HepG2 (cell line): Measurements from ENCODE around the gene IL6R. TPM values are rescaled to one million over a fixed set of nuclear protein-coding genes. Genes with fewer than 3 reads are reported as not detected.

Source experiments
- ATF7-NPFF ChIP-seq: sonication (generic); formaldehyde crosslinking; IDR thresholded peaks from 2 replicates; pipeline ENCODE4 v1.8.1; 2023; ENCODE audit warnings: mild to moderate bottlenecking, low read depth, missing genetic modification reagents, moderate library complexity
- ATM ChIP-seq: fragments of 450-650 bp; IDR thresholded peaks from 2 replicates; pipeline ENCODE4 v1.7.1; 2017; ENCODE audit warnings: mild to moderate bottlenecking, borderline replicate concordance
- HOXA3 ChIP-seq: sonication (generic); formaldehyde crosslinking; IDR thresholded peaks from 2 replicates; pipeline ENCODE4 v1.5.0; 2020; ENCODE audit warnings: missing genetic modification reagents
- MTF1 ChIP-seq: sonication (generic); formaldehyde crosslinking; IDR thresholded peaks from 2 replicates; pipeline ENCODE4 v1.5.0; 2020; ENCODE audit warnings: missing genetic modification reagents
- MYNN ChIP-seq: sonication (generic); formaldehyde crosslinking; IDR thresholded peaks from 2 replicates; pipeline ENCODE4 v1.4.0; 2020; ENCODE audit warnings: mild to moderate bottlenecking, low read depth, missing genetic modification reagents
- NBN ChIP-seq: fragments of 450-650 bp; conservative IDR thresholded peaks from 2 replicates; pipeline ENCODE4 v1.6.1; 2017
- PPARG ChIP-seq: conservative IDR thresholded peaks from 2 replicates; pipeline ENCODE4 v1.6.1; 2016; ENCODE audit warnings: missing biosample characterization, missing genetic modification reagents
- SMARCC2 ChIP-seq: fragments of 450-650 bp; IDR thresholded peaks from 2 replicates; pipeline ENCODE4 v1.6.1; 2017; ENCODE audit warnings: antibody characterized with exemption, mild to moderate bottlenecking
- YEATS4 ChIP-seq: sonication (generic); formaldehyde crosslinking; IDR thresholded peaks from 2 replicates; pipeline ENCODE4 v1.4.0; 2020; ENCODE audit warnings: missing genetic modification reagents, borderline replicate concordance
- ZBTB20 ChIP-seq: sonication (generic); formaldehyde crosslinking; IDR thresholded peaks from 2 replicates; pipeline ENCODE4 v1.8.1; 2023; ENCODE audit warnings: missing genetic modification reagents, low read depth, mild to moderate bottlenecking, borderline replicate concordance
- ZNF232 ChIP-seq: sonication (generic); formaldehyde crosslinking; IDR thresholded peaks from 2 replicates; pipeline ENCODE4 v1.4.0; 2020; ENCODE audit warnings: missing genetic modification reagents, borderline replicate concordance
- ZNF34 ChIP-seq: sonication (generic); formaldehyde crosslinking; IDR thresholded peaks from 2 replicates; pipeline ENCODE4 v1.4.0; 2020; ENCODE audit warnings: mild to moderate bottlenecking, missing genetic modification reagents, borderline replicate concordance
- ZNF354B ChIP-seq: sonication (generic); formaldehyde crosslinking; IDR thresholded peaks from 2 replicates; pipeline ENCODE4 v1.8.0; 2022; ENCODE audit warnings: mild to moderate bottlenecking, missing genetic modification reagents
- ZSCAN22 ChIP-seq: sonication (generic); formaldehyde crosslinking; IDR thresholded peaks from 2 replicates; pipeline ENCODE4 v1.4.0; 2020; ENCODE audit warnings: mild to moderate bottlenecking, missing genetic modification reagents
- polyA plus RNA-seq, 8 experiments: library from polyadenylated mRNA; depleted of rRNA in 3 of 8; stranded (reverse) in 7 of 8; unstranded in 1 of 8; fragments of >200 nt; fragmentation: Illumina TruSeq in 4 of 8; extraction: Trizol in 4 of 8; gene quantifications; 2 replicates each; pipeline versions ENCODE4 v1.2.1 to v1.2.3, GENCODE V29; 2011 to 2016; ENCODE audit warnings: low read depth in 4 of 8, missing spikeins in 1 of 8, mixed read lengths in 1 of 8; ENCODE audit not compliant: insufficient read depth in 1 of 8
- total RNA-seq, 5 experiments: library from RNA; depleted of rRNA; stranded (reverse); fragments of >200 nt; fragmentation: Illumina TruSeq; extraction: Trizol; gene quantifications; 2 replicates each; pipeline ENCODE4 v1.2.3, GENCODE V29; 2016; ENCODE audit warnings: low read depth in 1 of 5
- TF ChIP-seq, protein P1 (sequence below): sonication (generic); formaldehyde crosslinking; IDR thresholded peaks from 2 replicates; pipeline ENCODE4 v1.5.1; 2020; ENCODE audit warnings: mild to moderate bottlenecking, missing genetic modification reagents, moderate library complexity
- TF ChIP-seq, protein P2 (sequence below): sonication (generic); formaldehyde crosslinking; IDR thresholded peaks from 2 replicates; pipeline ENCODE4 v1.5.0; 2020; ENCODE audit warnings: missing genetic modification reagents
- TF ChIP-seq, protein P3 (sequence below): sonication (generic); formaldehyde crosslinking; IDR thresholded peaks from 2 replicates; pipeline ENCODE4 v1.5.0; 2020; ENCODE audit warnings: missing genetic modification reagents
- TF ChIP-seq, protein P4 (sequence below), 2 experiments: fragments of 450-650 bp in 1 of 2; sonication (generic) in 1 of 2; formaldehyde crosslinking; IDR thresholded peaks; 2 replicates each; pipeline versions ENCODE4 v1.5.0 to v1.8.0; 2020 to 2022; ENCODE audit warnings: mild to moderate bottlenecking in 1 of 2, missing genetic modification reagents in 1 of 2

Gene IL6R
- total and polyA plus RNA-seq, 2 of the 13 experiments (the other 11 are each of a cell fraction or from before 2014, with no cell fraction given), result 5.0 to 24.5 TPM

DNA sequence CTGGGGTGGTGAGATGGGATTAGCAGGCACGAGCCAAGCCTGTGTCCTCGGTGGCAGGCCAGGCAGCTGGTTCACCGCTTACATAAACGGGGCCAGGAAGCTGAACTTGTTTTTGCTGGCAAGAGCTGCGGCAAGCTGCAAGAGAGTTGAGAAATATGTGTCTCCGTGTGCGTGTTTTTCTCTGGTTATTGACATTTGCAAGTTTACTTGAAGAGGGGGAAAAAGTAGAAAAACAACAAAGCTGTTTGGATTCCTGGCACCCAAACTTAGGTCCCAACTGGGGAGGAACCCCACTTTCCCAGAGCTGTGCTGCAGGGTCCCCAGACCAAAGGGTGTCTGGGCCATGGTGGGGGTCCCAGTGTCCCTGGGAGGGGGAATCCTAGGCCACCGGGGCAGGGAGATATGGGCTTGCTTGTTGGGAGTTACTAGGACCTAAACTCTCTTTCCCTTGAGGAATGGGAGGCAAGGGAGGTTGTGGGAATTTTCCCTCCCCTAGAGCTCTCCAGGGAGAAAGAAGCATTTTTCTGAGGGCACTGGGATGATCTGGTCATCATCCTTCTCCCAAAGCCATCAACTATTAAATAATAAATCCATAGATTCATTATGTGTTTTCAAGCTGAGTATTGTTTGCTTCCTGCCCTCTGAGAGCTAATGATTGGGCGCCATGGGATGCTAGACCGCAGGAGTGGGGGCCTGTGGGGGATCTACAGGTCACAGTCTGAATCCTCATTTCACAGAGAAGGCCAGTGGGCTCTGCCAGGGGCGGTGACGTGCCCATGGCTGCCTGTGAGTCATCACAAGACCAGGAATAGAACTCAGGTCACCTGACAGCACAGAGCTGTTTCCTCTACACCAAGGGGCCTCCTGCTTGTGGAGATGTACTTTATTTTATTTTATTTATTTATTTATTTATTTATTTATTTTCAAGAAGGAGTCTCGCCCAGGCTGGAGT, 14.8 kb downstream of the IL6R start (continued):
- TF ChIP-seq, protein P1, sequence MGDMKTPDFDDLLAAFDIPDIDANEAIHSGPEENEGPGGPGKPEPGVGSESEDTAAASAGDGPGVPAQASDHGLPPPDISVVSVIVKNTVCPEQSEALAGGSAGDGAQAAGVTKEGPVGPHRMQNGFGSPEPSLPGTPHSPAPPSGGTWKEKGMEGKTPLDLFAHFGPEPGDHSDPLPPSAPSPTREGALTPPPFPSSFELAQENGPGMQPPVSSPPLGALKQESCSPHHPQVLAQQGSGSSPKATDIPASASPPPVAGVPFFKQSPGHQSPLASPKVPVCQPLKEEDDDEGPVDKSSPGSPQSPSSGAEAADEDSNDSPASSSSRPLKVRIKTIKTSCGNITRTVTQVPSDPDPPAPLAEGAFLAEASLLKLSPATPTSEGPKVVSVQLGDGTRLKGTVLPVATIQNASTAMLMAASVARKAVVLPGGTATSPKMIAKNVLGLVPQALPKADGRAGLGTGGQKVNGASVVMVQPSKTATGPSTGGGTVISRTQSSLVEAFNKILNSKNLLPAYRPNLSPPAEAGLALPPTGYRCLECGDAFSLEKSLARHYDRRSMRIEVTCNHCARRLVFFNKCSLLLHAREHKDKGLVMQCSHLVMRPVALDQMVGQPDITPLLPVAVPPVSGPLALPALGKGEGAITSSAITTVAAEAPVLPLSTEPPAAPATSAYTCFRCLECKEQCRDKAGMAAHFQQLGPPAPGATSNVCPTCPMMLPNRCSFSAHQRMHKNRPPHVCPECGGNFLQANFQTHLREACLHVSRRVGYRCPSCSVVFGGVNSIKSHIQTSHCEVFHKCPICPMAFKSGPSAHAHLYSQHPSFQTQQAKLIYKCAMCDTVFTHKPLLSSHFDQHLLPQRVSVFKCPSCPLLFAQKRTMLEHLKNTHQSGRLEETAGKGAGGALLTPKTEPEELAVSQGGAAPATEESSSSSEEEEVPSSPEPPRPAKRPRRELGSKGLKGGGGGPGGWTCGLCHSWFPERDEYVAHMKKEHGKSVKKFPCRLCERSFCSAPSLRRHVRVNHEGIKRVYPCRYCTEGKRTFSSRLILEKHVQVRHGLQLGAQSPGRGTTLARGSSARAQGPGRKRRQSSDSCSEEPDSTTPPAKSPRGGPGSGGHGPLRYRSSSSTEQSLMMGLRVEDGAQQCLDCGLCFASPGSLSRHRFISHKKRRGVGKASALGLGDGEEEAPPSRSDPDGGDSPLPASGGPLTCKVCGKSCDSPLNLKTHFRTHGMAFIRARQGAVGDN (CRISPR knock-in tag), result peak; percentile 85
- no peak; the same call in 1 of the 2 replicates for TF ChIP-seq ZBTB20 (CRISPR knock-in tag)
- no peak for TF ChIP-seq ATM
- no peak for TF ChIP-seq NBN
- TF ChIP-seq ZNF34, result no peak
- TF ChIP-seq YEATS4 (CRISPR knock-in tag), result peak; percentile 74; the same call in 1 of the 2 replicates
- no peak for TF ChIP-seq MTF1
- TF ChIP-seq, protein P2, sequence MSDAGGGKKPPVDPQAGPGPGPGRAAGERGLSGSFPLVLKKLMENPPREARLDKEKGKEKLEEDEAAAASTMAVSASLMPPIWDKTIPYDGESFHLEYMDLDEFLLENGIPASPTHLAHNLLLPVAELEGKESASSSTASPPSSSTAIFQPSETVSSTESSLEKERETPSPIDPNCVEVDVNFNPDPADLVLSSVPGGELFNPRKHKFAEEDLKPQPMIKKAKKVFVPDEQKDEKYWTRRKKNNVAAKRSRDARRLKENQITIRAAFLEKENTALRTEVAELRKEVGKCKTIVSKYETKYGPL (CRISPR knock-in tag), result peak; percentile 91
- TF ChIP-seq MYNN, result no peak
- TF ChIP-seq ZSCAN22, result no peak
- no peak for TF ChIP-seq ZNF354B (CRISPR knock-in tag)
- TF ChIP-seq SMARCC2, result no peak
- no peak for TF ChIP-seq ATF7-NPFF (CRISPR knock-in tag)
- peak; percentile 70; the same call in 1 of the 2 replicates for TF ChIP-seq HOXA3 (CRISPR knock-in tag)
- peak; percentile 35; the same call in 1 of the 2 replicates for TF ChIP-seq PPARG (CRISPR knock-in tag)
- TF ChIP-seq, protein P3, sequence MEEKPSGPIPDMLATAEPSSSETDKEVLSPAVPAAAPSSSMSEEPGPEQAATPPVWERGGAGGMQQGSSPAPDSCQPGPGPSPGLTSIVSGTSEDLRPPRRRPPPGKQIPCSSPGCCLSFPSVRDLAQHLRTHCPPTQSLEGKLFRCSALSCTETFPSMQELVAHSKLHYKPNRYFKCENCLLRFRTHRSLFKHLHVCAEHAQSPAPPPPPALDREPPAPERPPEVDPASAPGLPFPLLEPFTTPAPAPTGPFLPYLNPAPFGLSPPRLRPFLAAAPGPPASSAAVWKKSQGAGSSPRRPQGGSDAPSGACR (CRISPR knock-in tag), result no peak
- peak; percentile 95 for TF ChIP-seq ZNF232
- TF ChIP-seq, protein P4, sequence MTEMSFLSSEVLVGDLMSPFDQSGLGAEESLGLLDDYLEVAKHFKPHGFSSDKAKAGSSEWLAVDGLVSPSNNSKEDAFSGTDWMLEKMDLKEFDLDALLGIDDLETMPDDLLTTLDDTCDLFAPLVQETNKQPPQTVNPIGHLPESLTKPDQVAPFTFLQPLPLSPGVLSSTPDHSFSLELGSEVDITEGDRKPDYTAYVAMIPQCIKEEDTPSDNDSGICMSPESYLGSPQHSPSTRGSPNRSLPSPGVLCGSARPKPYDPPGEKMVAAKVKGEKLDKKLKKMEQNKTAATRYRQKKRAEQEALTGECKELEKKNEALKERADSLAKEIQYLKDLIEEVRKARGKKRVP (CRISPR knock-in tag; IDR thresholded peaks at IDR 0.05), result peak in 1 of 2 experiments; percentile 89; a peak in 2 of 4 replicates
